GM18858 (cell line): ENCODE measurements around the gene SRSF11.
"Not testable (repeated sequence)": the region's sequence is repeated elsewhere in the genome, so short reads cannot be mapped to it uniquely, and the experiment has no call there.

Experiments
- ATAC-seq: cut with Tn5 transposase; IDR thresholded peaks from one replicate; pipeline ENCODE4 v1.9.1; 2021; ENCODE audit not compliant: unreplicated experiment

Gene SRSF11

GRCh38 chr1:70221238-70222121 is at the start of gene SRSF11:
Gene SRSF11 (plus strand): TSS chr1:70221380. CDS start chr1:70221637, 257 bp downstream.
- ATAC-seq: peak; percentile 82

GRCh38 chr1:70171512-70171911 is 49.7 kb upstream of the SRSF11 start:
- no peak for ATAC-seq

DNA sequence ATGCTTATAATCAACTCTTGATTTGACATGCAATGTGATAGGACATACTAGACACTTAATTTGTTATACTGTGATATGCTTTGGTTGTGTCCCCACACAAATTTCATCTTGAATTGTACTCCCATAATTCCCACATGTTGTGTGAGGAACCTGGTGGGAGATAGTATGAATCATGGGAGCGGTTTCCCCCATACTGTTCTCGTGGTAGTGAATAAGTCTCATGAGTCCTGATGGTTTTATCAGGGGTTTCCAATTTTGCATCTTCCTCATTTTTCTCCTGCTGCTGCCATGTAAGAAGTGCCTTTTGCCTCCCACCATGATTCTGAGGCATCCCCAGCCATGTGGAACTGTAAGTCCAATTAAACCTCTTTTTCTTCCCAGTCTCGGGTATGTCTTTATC is 36.0 kb upstream of the SRSF11 start:
- ATAC-seq: not testable (repeated sequence)

- no peak for ATAC-seq
Observed at GRCh38 chr1:70188522-70188921, 32.7 kb upstream of the SRSF11 start.

- ATAC-seq: no peak
Observed at GRCh38 chr1:70190180-70190579, 31.0 kb upstream of the SRSF11 start.

GRCh38 chr1:70192446-70192845 is 28.7 kb upstream of the SRSF11 start:
- not testable (repeated sequence) for ATAC-seq

GRCh38 chr1:70194601-70195000 is 26.6 kb upstream of the SRSF11 start:
- no peak for ATAC-seq

- peak; percentile 57 for ATAC-seq
Observed at GRCh38 chr1:70195342-70195741, 25.8 kb upstream of the SRSF11 start.

- ATAC-seq: no peak
Observed at GRCh38 chr1:70196333-70196732, 24.8 kb upstream of the SRSF11 start.

DNA sequence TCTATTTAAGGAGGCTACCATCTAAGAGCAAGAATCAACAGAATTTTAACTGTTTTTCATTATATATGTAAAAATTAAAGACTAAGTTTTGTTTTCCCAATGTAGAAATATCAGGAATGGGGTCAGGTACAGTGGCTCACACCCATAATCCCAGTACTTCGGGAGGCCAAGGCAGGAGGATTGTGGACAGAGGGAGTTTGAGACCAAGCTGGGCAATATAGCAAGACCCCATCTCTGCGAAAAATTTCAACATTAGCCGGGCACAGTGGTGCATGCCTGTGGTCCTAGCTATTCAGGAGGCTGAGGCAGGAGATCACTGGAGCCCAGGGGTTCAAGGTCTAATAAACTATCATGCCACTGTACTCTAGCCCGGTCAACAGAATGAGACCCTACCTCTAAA is 21.1 kb upstream of the SRSF11 start:
- ATAC-seq: no peak

GRCh38 chr1:70202173-70202758 is 18.9 kb upstream of the SRSF11 start:
- no peak for ATAC-seq

GRCh38 chr1:70204139-70204538 is 17.0 kb upstream of the SRSF11 start:
- ATAC-seq: no peak

GRCh38 chr1:70204600-70204999 is 16.6 kb upstream of the SRSF11 start:
- ATAC-seq: no peak

DNA sequence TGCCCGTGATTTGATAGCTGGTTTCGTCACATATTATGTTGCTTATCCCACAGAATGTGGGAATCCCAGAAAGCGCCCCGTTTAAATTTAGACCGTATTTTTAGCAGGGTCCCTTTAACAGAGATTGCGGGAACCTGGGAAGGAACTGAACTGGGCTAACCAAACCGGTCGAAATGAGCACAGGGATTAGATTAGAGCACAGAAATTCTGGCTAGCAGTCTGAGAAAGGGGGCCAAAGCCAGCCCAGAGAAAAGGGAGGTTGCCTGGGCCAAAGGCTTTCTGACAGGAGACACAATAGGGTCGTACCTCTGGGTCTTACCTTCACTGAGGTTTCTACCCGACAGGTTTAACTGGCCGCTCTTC is 16.1 kb upstream of the SRSF11 start:
- peak; percentile 19 for ATAC-seq

- peak; percentile 67 for ATAC-seq
Observed at GRCh38 chr1:70205434-70206118, 15.6 kb upstream of the SRSF11 start, which contains the start of gene LRRC40. Gene LRRC40 (minus strand): TSS chr1:70205579. CDS start chr1:70205540, 39 bp downstream.

DNA sequence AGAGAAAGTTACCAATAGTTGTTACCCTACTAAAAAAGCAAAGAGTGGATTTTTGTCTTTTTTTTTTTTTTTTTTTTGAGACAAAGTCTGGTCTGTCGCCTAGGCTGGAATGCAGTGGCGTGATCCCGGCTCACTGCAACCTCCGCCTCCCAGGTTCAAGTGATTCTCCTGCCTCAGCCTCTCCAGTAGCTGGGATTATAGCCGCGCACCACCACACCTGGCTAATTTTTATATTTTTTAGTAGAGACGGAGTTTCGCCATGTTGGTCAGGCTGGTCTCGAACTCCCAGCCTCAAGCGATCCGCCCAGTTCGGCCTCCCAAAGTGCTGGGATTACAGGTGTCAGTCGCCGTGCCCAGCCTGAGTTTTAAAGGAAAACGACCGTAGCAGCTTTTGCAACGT is 14.3 kb upstream of the SRSF11 start:
- ATAC-seq: not testable (repeated sequence)

GRCh38 chr1:70207492-70207891 is 13.7 kb upstream of the SRSF11 start:
- no peak for ATAC-seq

DNA sequence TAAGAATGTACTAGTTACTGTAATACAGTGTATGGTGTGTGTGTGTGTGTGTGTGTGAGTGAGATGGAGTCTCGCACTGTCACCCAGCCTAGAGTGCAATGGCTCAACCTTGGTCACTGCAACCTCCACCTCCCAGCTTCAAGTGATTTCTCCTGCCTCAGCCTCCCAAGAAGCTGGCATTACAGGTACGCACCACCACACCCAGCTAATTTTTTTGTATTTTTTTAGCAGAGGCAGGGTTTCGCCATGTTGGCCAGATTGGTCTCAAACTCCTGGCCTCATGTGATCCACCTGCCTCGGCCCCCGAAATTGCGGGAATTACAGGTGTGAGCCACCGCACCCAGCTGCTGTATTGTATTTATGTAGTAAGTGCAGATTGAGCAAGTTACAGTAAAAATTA is 12.9 kb upstream of the SRSF11 start:
- no peak for ATAC-seq

DNA sequence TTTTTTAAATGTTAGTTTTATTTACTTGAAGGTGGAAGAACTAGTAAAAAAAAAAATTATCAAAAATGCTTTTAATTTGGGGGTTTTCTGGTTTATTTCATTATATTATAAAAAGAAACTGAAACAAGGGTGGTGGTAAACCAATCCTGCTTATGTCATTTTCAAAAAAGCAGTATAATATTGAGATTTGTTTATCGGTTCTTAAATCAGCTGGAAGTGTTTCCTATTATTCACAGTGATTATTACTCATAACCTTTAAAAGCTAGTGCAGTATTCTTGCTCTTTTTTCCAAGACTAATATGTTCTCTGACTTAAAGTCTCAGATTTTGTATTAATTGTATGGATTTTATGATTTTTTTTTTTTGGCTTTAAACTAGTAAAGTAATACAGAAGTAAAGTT is 10.4 kb upstream of the SRSF11 start:
- ATAC-seq: no peak

GRCh38 chr1:70211541-70211940 is 9.6 kb upstream of the SRSF11 start:
- no peak for ATAC-seq

DNA sequence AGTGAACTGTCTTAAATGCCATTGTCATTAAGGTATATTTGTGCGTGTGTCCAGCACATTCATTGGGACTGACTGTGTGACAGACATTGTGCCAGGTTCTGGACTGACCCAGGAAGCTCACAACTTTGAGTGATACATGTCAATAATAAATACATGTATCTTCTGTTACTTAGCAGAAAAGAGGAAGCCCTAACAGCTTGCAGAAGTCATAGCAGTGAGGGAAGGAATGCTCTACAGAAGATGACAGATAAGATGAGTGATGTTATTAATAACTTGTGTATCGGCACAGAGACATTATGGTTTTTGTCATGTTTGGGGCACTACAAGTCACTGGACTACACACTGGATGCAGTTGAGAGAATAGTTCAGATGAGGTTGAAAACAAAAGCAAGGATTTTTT is 1.2 kb upstream of the SRSF11 start:
- no peak for ATAC-seq
